Glomerular endothelial cell (primary cell): ENCODE data around the gene PRPF19. TPM values are rescaled to one million over a fixed set of nuclear protein-coding genes. Genes with fewer than 3 reads are reported as not detected.

ENCODE experiments used
- DNase-seq: peaks from one replicate; pipeline ENCODE4 v3.0.0-alpha.2; 2011; ENCODE audit warnings: low read depth, low spot score; ENCODE audit errors: extremely low read depth
- total RNA-seq: library from RNA; depleted of rRNA; stranded (reverse); fragments of >200 nt; gene quantifications from 2 replicates; pipeline ENCODE4 v1.2.3, GENCODE V29; 2015

The PRPF19 gene
- total RNA-seq, 1 donor from 2014 or later, result 98.2 TPM

DNA sequence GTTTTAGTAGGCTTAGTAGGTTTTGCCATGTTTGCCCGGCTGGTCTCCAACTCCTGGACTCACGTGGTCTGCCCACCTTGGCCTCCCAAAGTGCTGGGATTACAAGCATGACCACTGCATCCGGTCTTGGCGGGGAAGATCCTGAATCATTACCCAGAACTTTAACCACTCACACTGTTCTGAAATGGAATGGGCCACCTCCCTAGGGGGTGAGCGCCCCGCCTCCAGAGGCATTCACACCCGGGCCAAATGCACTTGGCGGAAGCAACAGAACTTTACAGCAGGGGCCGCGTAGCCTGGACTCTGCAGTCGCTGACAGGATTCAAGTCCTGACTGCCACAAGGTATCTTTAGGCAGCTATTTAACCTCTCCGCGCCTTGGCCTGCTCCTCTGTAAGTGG lies 59.1 kb downstream of the PRPF19 start:
- DNase-seq, result no peak

DNA sequence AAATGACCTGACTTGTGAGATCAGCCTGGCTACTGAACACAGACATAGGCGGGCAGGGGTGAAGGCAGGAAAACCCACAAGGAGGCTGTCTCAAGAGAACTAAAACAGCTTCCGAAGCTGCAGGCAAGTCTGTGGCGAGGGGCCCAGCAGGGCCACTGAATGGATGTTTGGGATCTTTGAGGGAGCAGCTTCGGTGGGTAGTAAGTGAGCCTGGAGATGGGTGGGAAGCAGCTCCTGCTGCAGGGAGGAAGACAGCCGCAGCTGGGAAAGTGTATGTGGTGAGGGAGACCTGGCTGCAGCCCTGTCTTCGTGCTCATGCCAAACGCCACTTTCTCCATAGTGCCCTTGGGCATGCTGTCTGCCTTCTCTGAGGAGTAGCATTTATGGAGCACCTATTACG lies 61.0 kb downstream of the PRPF19 start:
- DNase-seq, result no peak

DNA sequence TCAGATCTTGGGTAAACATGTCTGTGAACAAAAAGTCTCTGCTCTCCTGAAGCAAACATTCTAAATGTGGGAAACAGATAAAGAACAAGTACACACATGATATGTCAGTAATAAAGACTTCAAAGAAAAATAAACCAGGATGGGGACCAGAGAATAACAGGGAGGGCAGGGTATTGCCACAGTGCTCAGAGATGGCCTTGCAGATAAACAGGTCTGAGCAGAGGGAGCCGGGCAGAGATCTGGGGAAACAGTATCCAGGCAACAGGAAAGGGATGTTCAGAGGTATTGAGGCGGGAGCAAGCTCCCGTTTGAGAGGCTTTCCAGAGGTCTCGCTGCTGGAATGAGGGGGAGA lies 61.5 kb downstream of the PRPF19 start:
- DNase-seq, result no peak

DNA sequence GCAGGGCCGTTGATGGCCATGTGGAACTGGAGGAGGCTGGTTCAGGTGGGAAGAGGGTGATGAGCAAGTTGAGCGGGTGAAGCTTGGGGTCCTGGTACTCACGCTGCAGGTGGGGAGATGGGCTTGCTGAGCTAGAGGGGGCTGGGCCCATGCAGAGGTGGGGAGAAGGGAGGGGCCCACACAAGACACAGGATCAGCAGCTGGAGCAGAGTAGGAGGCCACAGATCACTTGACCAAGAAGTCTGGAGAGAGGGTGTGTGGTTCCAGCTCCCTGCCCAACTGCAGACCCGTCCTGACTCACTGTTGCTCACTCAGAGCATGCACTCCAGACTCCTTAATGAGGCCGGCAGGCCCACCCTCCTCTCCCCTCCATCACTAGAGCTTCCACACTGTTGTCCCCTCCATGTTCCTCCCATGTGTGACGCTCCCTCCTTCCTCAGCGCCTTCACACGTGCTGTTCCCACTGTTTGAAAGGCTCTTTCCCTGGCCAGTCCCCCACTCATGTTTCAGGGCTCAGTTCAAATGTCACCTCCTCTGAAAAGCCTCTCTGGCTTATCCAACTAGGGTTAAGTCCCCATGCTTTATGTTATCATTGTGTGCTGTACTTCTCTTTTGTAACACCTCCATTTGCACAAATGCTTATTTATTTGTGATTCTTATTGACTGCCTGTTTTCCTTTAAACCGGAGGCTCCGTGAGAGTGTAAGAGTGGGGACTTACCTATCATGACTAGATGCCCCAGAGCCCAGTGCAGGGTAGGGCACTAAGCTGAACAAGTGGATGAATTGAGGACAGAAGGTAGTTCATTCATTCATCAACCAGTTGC lies 62.1 kb downstream of the PRPF19 start:
- DNase-seq, result no peak

DNA sequence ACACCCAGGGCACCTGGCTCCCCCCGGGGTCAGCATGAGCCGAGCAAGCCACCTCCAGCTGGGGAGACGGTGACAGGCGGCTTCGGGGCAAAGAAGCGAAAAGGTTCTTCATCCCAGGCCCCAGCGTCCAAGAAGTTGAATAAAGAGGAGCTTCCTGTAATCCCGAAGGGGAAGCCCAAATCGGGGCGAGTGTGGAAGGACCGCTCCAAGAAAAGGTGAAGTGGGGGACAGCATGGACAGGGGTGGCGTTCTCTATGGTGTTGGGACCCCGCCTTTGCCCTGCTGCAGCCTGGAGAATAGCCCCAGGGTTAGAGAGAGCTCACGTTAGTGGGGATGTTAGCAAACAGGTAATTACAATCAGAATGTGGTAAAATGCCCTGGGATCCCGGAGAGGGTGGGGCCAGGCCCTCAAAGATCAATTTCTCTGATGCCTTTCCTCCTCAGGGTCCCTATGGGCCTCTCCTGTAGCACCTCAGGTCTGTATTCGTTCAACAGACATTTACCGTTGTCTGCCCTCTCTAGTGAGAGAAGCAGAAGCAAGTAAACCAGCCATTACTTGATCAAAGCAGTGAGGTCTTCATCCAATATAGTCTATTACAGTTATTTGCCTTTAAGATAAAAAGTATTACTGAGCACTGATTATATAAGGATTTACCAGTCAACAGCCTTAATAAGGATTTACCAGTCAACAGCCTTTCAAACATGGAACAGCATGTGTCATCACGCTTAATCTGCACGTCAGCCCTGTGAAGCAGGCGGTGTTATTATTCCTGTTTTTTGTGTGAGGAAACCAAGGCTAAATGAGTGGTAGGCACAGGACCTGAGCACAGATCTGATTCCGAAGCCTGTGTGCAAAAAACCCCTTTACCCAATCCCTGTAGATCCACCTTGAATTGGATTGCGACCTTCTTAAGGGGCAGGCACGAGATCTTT lies 63.5 kb downstream of the PRPF19 start:
- no peak for DNase-seq

DNA sequence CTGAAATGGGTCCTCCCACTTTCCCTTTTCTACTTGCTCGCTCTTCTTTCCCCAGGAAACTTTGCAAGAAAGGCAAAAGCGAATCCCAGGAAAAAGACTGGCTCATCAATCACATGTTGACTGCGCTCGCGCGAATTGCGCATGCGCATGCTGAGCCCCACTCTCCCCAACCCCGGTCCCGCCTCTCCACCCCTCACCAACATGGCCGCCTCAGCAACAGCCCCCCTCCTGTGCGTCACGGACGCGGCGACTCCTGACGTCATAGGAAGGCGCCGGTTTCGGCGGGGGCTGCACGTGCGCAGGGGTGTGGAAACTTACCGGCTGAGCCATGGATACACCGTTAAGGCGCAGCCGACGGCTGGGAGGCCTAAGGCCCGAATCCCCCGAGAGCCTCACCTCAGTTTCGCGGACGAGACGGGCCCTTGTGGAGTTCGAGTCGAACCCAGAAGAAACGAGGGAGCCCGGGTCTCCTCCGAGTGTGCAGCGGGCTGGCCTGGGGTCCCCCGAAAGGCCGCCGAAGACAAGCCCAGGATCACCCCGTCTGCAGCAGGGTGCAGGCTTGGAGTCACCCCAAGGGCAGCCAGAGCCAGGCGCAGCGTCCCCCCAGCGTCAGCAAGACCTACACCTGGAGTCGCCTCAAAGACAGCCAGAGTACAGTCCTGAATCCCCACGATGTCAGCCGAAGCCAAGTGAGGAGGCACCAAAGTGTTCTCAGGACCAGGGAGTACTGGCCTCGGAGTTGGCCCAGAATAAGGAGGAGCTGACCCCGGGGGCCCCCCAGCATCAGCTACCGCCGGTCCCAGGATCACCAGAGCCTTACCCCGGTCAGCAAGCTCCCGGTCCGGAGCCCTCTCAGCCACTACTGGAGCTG lies 64.4 kb downstream of the PRPF19 start, which contains the start of gene CCDC86:
TSS of gene CCDC86 (plus strand) at position 317 of the 871 bp plus-strand sequence. CDS start at position 329, 12 bp downstream.
- DNase-seq, result peak; percentile 63

Other genes with a start within 250 kb of the PRPF19 start
- gene MS4A8, start 207.0 kb downstream of the PRPF19 start, total RNA-seq, result not detected in 2 replicates
- not detected in 2 replicates for gene MS4A18, start 181.9 kb downstream of the PRPF19 start, total RNA-seq
- not detected in 2 replicates for gene MS4A15, start 149.7 kb downstream of the PRPF19 start, total RNA-seq
- gene MS4A10, start 121.3 kb downstream of the PRPF19 start, total RNA-seq, result not detected in 2 replicates
- 38.7 and 54.3 TPM in 2 replicates for gene CCDC86, start 64.5 kb downstream of the PRPF19 start, total RNA-seq
- not detected in 2 replicates for gene PTGDR2, start 50.6 kb downstream of the PRPF19 start, total RNA-seq
- not detected in 2 replicates for gene ZP1, start 39.0 kb downstream of the PRPF19 start, total RNA-seq
- gene TMEM109, start 7.6 kb upstream of the PRPF19 start, total RNA-seq, result 123 and 167 TPM in 2 replicates
- 238 and 281 TPM in 2 replicates for gene TMEM132A, start 17.9 kb upstream of the PRPF19 start, total RNA-seq
- 8.8 and 21.5 TPM in 2 replicates for gene SLC15A3, start 45.6 kb upstream of the PRPF19 start, total RNA-seq
- 0.15 and 1.6 TPM in 2 replicates for gene CD6, start 65.1 kb upstream of the PRPF19 start, total RNA-seq
- not detected in 2 replicates for gene CD5, start 195.9 kb upstream of the PRPF19 start, total RNA-seq